HepG2 (cell line): ENCODE data around the gene USP36. TPM values are rescaled to one million over a fixed set of nuclear protein-coding genes. Genes with fewer than 3 reads are reported as not detected.

Experiments used
- CBX1 ChIP-seq: IDR thresholded peaks from one replicate; pipeline ENCODE4 v1.6.1; 2016; ENCODE audit warnings: antibody characterized with exemption, low read depth
- CCAR2 ChIP-seq: fragments of 200-400 bp; formaldehyde crosslinking; optimal IDR thresholded peaks from 2 replicates; pipeline ENCODE3; 2018; ENCODE audit warnings: low read depth, mild to moderate bottlenecking, low read length, moderate library complexity
- FOXP4 ChIP-seq: sonication (generic); formaldehyde crosslinking; IDR thresholded peaks from 2 replicates; pipeline ENCODE4 v1.4.0; 2020; ENCODE audit warnings: missing genetic modification reagents
- KLF11 ChIP-seq: IDR thresholded peaks from 2 replicates; pipeline ENCODE4 v1.6.1; 2016; ENCODE audit warnings: missing compliant biosample characterization
- KLF16 ChIP-seq, 2 experiments: sonication (generic) in 1 of 2; formaldehyde crosslinking in 1 of 2; IDR thresholded peaks; 2 replicates each; pipeline versions ENCODE4 v1.6.1 to v1.8.0; 2016 to 2023; ENCODE audit warnings: missing genetic modification reagents in 2 of 2, missing compliant biosample characterization in 1 of 2
- KMT2B ChIP-seq: IDR thresholded peaks from 2 replicates; pipeline ENCODE4 v1.6.1; 2016; ENCODE audit warnings: missing genetic modification reagents, missing compliant biosample characterization
- MAX ChIP-seq: IDR thresholded peaks from 2 replicates; pipeline ENCODE4 v1.6.1; 2012; ENCODE audit warnings: inconsistent platforms
- MED8 ChIP-seq: sonication (generic); formaldehyde crosslinking; IDR thresholded peaks from 2 replicates; pipeline ENCODE4 v1.8.1; 2023; ENCODE audit warnings: mild to moderate bottlenecking, missing genetic modification reagents; ENCODE audit not compliant: insufficient replicate concordance
- NFKB2 ChIP-seq: sonication (generic); formaldehyde crosslinking; IDR thresholded peaks from 2 replicates; pipeline ENCODE4 v1.4.0; 2020; ENCODE audit warnings: missing genetic modification reagents, borderline replicate concordance
- PBX2 ChIP-seq: IDR thresholded peaks from 2 replicates; pipeline ENCODE4 v1.6.1; 2016; ENCODE audit warnings: control low read depth
- PHF20 ChIP-seq: sonication (generic); formaldehyde crosslinking; IDR thresholded peaks from 2 replicates; pipeline ENCODE4 v1.5.0; 2020; ENCODE audit warnings: mild to moderate bottlenecking, missing genetic modification reagents
- RXRB ChIP-seq: IDR thresholded peaks from 2 replicates; pipeline ENCODE4 v1.6.1; 2016; ENCODE audit warnings: borderline replicate concordance, missing genetic modification reagents, missing compliant biosample characterization
- SATB2 ChIP-seq: sonication (generic); formaldehyde crosslinking; IDR thresholded peaks from 2 replicates; pipeline ENCODE4 v1.5.0; 2020; ENCODE audit warnings: missing genetic modification reagents
- SETDB1 ChIP-seq: sonication (generic); formaldehyde crosslinking; IDR thresholded peaks from 2 replicates; pipeline ENCODE4 v1.5.1; 2020; ENCODE audit warnings: missing genetic modification reagents, mild to moderate bottlenecking, borderline replicate concordance
- TEF ChIP-seq: sonication (generic); formaldehyde crosslinking; IDR thresholded peaks from 2 replicates; pipeline ENCODE4 v1.5.0; 2020; ENCODE audit warnings: missing genetic modification reagents
- TMF1 ChIP-seq: sonication (generic); formaldehyde crosslinking; IDR thresholded peaks from 2 replicates; pipeline ENCODE4 v1.8.1; 2022; ENCODE audit warnings: low read depth, missing genetic modification reagents
- YEATS2 ChIP-seq: sonication (generic); formaldehyde crosslinking; IDR thresholded peaks from 2 replicates; pipeline ENCODE4 v1.4.0; 2020; ENCODE audit warnings: missing genetic modification reagents, borderline replicate concordance
- ZBTB2 ChIP-seq: sonication (generic); formaldehyde crosslinking; IDR thresholded peaks from 2 replicates; pipeline ENCODE4 v1.8.0; 2022; ENCODE audit warnings: low read depth, missing genetic modification reagents
- ZFP90 ChIP-seq: sonication (generic); formaldehyde crosslinking; IDR thresholded peaks from 2 replicates; pipeline ENCODE4 v1.8.0; 2022; ENCODE audit warnings: missing genetic modification reagents, mild to moderate bottlenecking, inconsistent platforms, borderline replicate concordance
- ZNF12 ChIP-seq: sonication (generic); formaldehyde crosslinking; IDR thresholded peaks from 2 replicates; pipeline ENCODE4 v1.5.0; 2020; ENCODE audit warnings: missing genetic modification reagents
- ZNF253 ChIP-seq: sonication (generic); formaldehyde crosslinking; IDR thresholded peaks from 2 replicates; pipeline ENCODE4 v1.8.0; 2022; ENCODE audit warnings: mild to moderate bottlenecking, missing genetic modification reagents, borderline replicate concordance
- ZNF431 ChIP-seq: sonication (generic); formaldehyde crosslinking; IDR thresholded peaks from 2 replicates; pipeline ENCODE4 v1.9.0; 2022; ENCODE audit warnings: missing genetic modification reagents, low read depth, mild to moderate bottlenecking, borderline replicate concordance
- ZNF501 ChIP-seq: sonication (generic); formaldehyde crosslinking; IDR thresholded peaks from 2 replicates; pipeline ENCODE4 v1.5.1; 2020; ENCODE audit warnings: mild to moderate bottlenecking, moderate library complexity, missing genetic modification reagents
- ZNF572 ChIP-seq: sonication (generic); formaldehyde crosslinking; IDR thresholded peaks from 2 replicates; pipeline ENCODE4 v1.5.1; 2020; ENCODE audit warnings: mild to moderate bottlenecking, missing genetic modification reagents
- ZNF576 ChIP-seq: sonication (generic); formaldehyde crosslinking; IDR thresholded peaks from 2 replicates; pipeline ENCODE4 v1.4.0; 2020; ENCODE audit warnings: mild to moderate bottlenecking, missing genetic modification reagents
- ZNF720 ChIP-seq: sonication (generic); formaldehyde crosslinking; IDR thresholded peaks from 2 replicates; pipeline ENCODE4 v1.4.0; 2020; ENCODE audit warnings: missing genetic modification reagents
- polyA plus RNA-seq, 8 experiments: library from polyadenylated mRNA; depleted of rRNA in 3 of 8; stranded (reverse) in 7 of 8; unstranded in 1 of 8; fragments of >200 nt; fragmentation: Illumina TruSeq in 4 of 8; extraction: Trizol in 4 of 8; gene quantifications; 2 replicates each; pipeline versions ENCODE4 v1.2.1 to v1.2.3, GENCODE V29; 2011 to 2016; ENCODE audit warnings: low read depth in 4 of 8, missing spikeins in 1 of 8, mixed read lengths in 1 of 8; ENCODE audit not compliant: insufficient read depth in 1 of 8
- total RNA-seq, 5 experiments: library from RNA; depleted of rRNA; stranded (reverse); fragments of >200 nt; fragmentation: Illumina TruSeq; extraction: Trizol; gene quantifications; 2 replicates each; pipeline ENCODE4 v1.2.3, GENCODE V29; 2016; ENCODE audit warnings: low read depth in 1 of 5

The USP36 gene
- total and polyA plus RNA-seq, 2 of the 13 experiments (the other 11 are each of a cell fraction or from before 2014, with no cell fraction given): 29.6 to 45.9 TPM

- TF ChIP-seq ZBTB2 (CRISPR knock-in tag) (no peak), MED8 (CRISPR knock-in tag) (no peak), YEATS2 (CRISPR knock-in tag) (peak; percentile 43; the same call in 1 of the 2 replicates), ZNF501 (CRISPR knock-in tag) (no peak), ZNF572 (CRISPR knock-in tag) (no peak), ZNF431 (CRISPR knock-in tag) (0 out of 2 replicates have a peak, but pooled peaks have one; percentile 53), FOXP4 (peak; percentile 97), MAX (peak; percentile 68; the same call in 1 of the 2 replicates), TEF (CRISPR knock-in tag) (no peak), PBX2 (no peak), NFKB2 (CRISPR knock-in tag) (no peak), KLF16 (CRISPR knock-in tag; IDR thresholded peaks at IDR 0.05) (peak in 1 of 2 experiments; percentile 65; a peak in 2 of 4 replicates), ZNF720 (CRISPR knock-in tag) (no peak), ZNF253 (CRISPR knock-in tag) (no peak), CBX1 (no peak), ZNF576 (no peak), ZNF12 (peak; percentile 27; the same call in 1 of the 2 replicates), RXRB (peak; percentile 94), KLF11 (CRISPR knock-in tag) (no peak), CCAR2 (no peak), KMT2B (CRISPR knock-in tag) (peak; percentile 60; the same call in 1 of the 2 replicates), ZFP90 (CRISPR knock-in tag) (0 out of 2 replicates have a peak, but pooled peaks have one; percentile 57), TMF1 (CRISPR knock-in tag) (no peak), SETDB1 (CRISPR knock-in tag) (no peak), SATB2 (CRISPR knock-in tag) (no peak), PHF20 (CRISPR knock-in tag) (no peak)
These were observed 92.4 kb downstream of the USP36 start (continued) for GRCh38 chr17:78748048-78748729.
